ENCODE data around the gene RALGPS1. TPM values are rescaled to one million over a fixed set of nuclear protein-coding genes. Genes with fewer than 3 reads are reported as not detected.

RALGPS1 gene
- total and polyA plus RNA-seq, 2 of the 8 experiments (the other 6 are each of a cell fraction or from before 2014, with no cell fraction given), result 20.0 to 23.5 TPM

DNA sequence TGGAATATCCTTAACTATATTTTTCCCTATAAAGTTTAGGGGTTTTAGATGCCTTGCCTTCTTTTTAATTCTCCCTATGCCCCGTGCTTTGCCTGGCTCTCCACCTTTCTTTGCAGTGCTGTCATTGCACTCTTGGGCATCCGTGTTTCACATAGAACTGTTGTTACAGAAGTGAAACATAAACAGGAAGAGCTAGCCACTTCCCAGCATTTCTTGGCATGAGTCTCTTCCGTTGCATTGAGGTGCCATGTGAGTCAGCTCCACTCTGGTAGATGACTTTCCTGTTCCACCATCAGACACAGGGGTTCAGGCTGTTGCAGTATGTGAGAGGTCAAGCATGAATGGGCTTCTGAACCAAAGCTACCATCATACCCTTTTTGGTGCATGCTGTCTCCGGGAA is 134.5 kb downstream of the RALGPS1 start:
- no peaks in the 10 kb centered on the region for H3K36me3 ChIP-seq (ENCODE audit: control insufficient read depth in 2 of 4, insufficient read depth in 4 of 4, low read length in 3 of 4)
- no peak overlapping the region for H2BK12ac ChIP-seq (ENCODE audit: low read depth, low read length)
- H3K79me2 ChIP-seq (ENCODE audit: control insufficient read depth in 1 of 2, insufficient read depth in 2 of 2, low read length in 2 of 2), result no peaks in the 10 kb centered on the region
- no peak overlapping the region for H3K27ac ChIP-seq (ENCODE audit: low read depth, low read length)
- no peak overlapping the region for H2BK20ac ChIP-seq (ENCODE audit: low read length)
- H2BK5ac ChIP-seq (ENCODE audit: low read depth, low read length), result no peak overlapping the region
- peak in 1 of 2 experiments; percentile 17 for DNase-seq (ENCODE audit: low read depth in 1 of 2, low spot score in 2 of 2)
- H2BK15ac ChIP-seq (ENCODE audit: low read length), result no peak overlapping the region
- POLR2A ChIA-PET (ENCODE audit: partially characterized antibody), result interaction anchor here (0.5 kb wide), 1 partner anchor 396 kb away, joined by 3 read pairs; no protein-coding TSS in a partner anchor
- H2AK5ac ChIP-seq (ENCODE audit: low read depth, low read length), result no peak overlapping the region
- no peaks in the 10 kb centered on the region for H3K27me3 ChIP-seq (replicated peaks in 1 of 4; ENCODE audit: control insufficient read depth in 3 of 4, extremely low read depth in 1 of 4, insufficient read depth in 3 of 4, low read length in 3 of 4)
- no peak overlapping the region for H3K4ac ChIP-seq (replicated peaks; ENCODE audit: insufficient read length, low read depth, low read length)
- H4K5ac ChIP-seq (ENCODE audit: insufficient read length, low read depth, low read length), result no peak overlapping the region
- H2BK120ac ChIP-seq (replicated peaks; ENCODE audit: low read depth, low read length), result no peak overlapping the region
- FAIRE-seq, result no peak
- H3K18ac ChIP-seq (ENCODE audit: extremely low read depth, low read length), result no peak overlapping the region
- CTCF ChIA-PET (ENCODE audit: partially characterized antibody), result interaction anchor here (0.7 to 1.1 kb wide), 3 partner anchors 16 to 169 kb away, joined by 3 to 4 read pairs (median 3); no protein-coding TSS in a partner anchor
- H3K79me1 ChIP-seq (ENCODE audit: low read depth, low read length), result no peaks in the 10 kb centered on the region
- H3K4me3 ChIP-seq (ENCODE audit: extremely low read depth in 1 of 4, insufficient read depth in 2 of 4, low read depth in 3 of 4, low read length in 4 of 4), result no peak overlapping the region
- WGBS, 2 experiments (ENCODE audit: extremely low coverage in 1 of 2, insufficient coverage in 1 of 2, insufficient read length in 1 of 2, insufficient replicate concordance in 2 of 2, low coverage in 1 of 2, low lambda C conversion rate in 2 of 2, missing lambda C conversion rate in 1 of 2), result 92% methylated on average over 4 of the region's 4 CpGs; no CpG with 5 or more reads in 1 of the 2 experiments
- no peak overlapping the region for H3K4me2 ChIP-seq (ENCODE audit: insufficient read depth in 1 of 2, low read depth in 2 of 2, low read length in 2 of 2)
- H3K9ac ChIP-seq (replicated peaks in 1 of 4; ENCODE audit: extremely low read depth in 1 of 4, low read depth in 3 of 4, low read length in 3 of 4), result no peak overlapping the region; a peak in 1 of 7 replicates
- H4K20me1 ChIP-seq (replicated peaks in 1 of 2; ENCODE audit: control insufficient read depth in 1 of 2, insufficient read depth in 2 of 2, low read length in 2 of 2), result peaks cover 0 to 2% of the 10 kb centered on the region in 2 experiments
- H2AFZ ChIP-seq (ENCODE audit: low read length), result no peak overlapping the region
- H3K4me1 ChIP-seq (replicated peaks in 1 of 4; ENCODE audit: control insufficient read depth in 3 of 4, insufficient read depth in 4 of 4, low read length in 3 of 4), result no peaks in the 10 kb centered on the region
- H3K23ac ChIP-seq (ENCODE audit: insufficient read length), result no peak overlapping the region
- no peak overlapping the region for H4K8ac ChIP-seq (ENCODE audit: extremely low read depth, insufficient read depth, low read length)
- no peak overlapping the region for H3K56ac ChIP-seq (replicated peaks; ENCODE audit: insufficient read length, low read depth, low read length)
- H4K91ac ChIP-seq (replicated peaks; ENCODE audit: insufficient read length, low read length), result no peak overlapping the region
- no peaks in the 10 kb centered on the region for H3K23me2 ChIP-seq (ENCODE audit: low read depth, low read length)
- H3K14ac ChIP-seq (ENCODE audit: insufficient read length), result no peak overlapping the region
- H3K9me3 ChIP-seq (ENCODE audit: insufficient read depth in 2 of 2, low read depth in 1 of 2, low read length in 1 of 2), result no peaks in the 10 kb centered on the region
- TF ChIP-seq, protein P1, sequence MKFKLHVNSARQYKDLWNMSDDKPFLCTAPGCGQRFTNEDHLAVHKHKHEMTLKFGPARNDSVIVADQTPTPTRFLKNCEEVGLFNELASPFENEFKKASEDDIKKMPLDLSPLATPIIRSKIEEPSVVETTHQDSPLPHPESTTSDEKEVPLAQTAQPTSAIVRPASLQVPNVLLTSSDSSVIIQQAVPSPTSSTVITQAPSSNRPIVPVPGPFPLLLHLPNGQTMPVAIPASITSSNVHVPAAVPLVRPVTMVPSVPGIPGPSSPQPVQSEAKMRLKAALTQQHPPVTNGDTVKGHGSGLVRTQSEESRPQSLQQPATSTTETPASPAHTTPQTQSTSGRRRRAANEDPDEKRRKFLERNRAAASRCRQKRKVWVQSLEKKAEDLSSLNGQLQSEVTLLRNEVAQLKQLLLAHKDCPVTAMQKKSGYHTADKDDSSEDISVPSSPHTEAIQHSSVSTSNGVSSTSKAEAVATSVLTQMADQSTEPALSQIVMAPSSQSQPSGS (IDR thresholded peaks at IDR 0.05; ENCODE audit: low read length), result no peak
- TF ChIP-seq POLR2AphosphoS5 (IDR thresholded peaks at IDR 0.05; ENCODE audit: low read depth, low read length) (no peak), NANOG (IDR thresholded peaks at IDR 0.05; ENCODE audit: insufficient read depth, low read depth, low read length, poor library complexity, severe bottlenecking) (no peak), FOSL1 (IDR thresholded peaks at IDR 0.05; ENCODE audit: insufficient read depth, low read depth, low read length) (no peak), SIN3A (conservative IDR thresholded peaks at IDR 0.05 in 1 of 2, IDR thresholded peaks at IDR 0.05 in 1 of 2; ENCODE audit: low read depth in 1 of 2, low read length in 2 of 2) (no peak), BRCA1 (IDR thresholded peaks at IDR 0.05; ENCODE audit: low read depth, low read length) (no peak), POU5F1 (IDR thresholded peaks at IDR 0.05; ENCODE audit: low read depth, low read length) (no peak), CBX5 (IDR thresholded peaks at IDR 0.05; ENCODE audit: low read depth, low read length) (no peak), BCL11A (IDR thresholded peaks at IDR 0.05; ENCODE audit: low read depth in 2 of 2, low read length in 2 of 2) (no peak)

Measured in H1 (cell line).